NCI-H1105 treated with DMSO at 0.1 percent for 48 hours (cell line): ENCODE results near the gene LASP1NB.
A peak's percentile ranks its signal among the peaks of the same experiment; 100 is the strongest.
"Not testable (repeated sequence)": the region's sequence is repeated elsewhere in the genome, so short reads cannot be mapped to it uniquely, and the experiment has no call there.

Source experiments
- DNase-seq: peaks from one replicate; lab custom pipeline; 2025; lab: John Stamatoyannopoulos, UW

The LASP1NB gene

GRCh38 chr17:38918129-38918913 lies 7.1 kb upstream of the LASP1NB start:
- DNase-seq = no peak

- DNase-seq = no peak
Measured at GRCh38 chr17:38918916-38919315, 6.5 kb upstream of the LASP1NB start.

GRCh38 chr17:38919316-38920078 lies 5.9 kb upstream of the LASP1NB start:
- no peak for DNase-seq

- DNase-seq = no peak
Measured at GRCh38 chr17:38920374-38921291, 4.8 kb upstream of the LASP1NB start.

- DNase-seq = no peak
Measured at GRCh38 chr17:38921756-38922411, 3.5 kb upstream of the LASP1NB start.

GRCh38 chr17:38922538-38923297 lies 2.7 kb upstream of the LASP1NB start:
- DNase-seq = peak; percentile 51

GRCh38 chr17:38926293-38927070 lies 1.1 kb downstream of the LASP1NB start:
- no peak for DNase-seq

GRCh38 chr17:38930782-38931181 lies 5.4 kb downstream of the LASP1NB start:
- not testable (repeated sequence) for DNase-seq

- DNase-seq = not testable (repeated sequence)
Measured at GRCh38 chr17:38933962-38934361, 8.5 kb downstream of the LASP1NB start.

- no peak for DNase-seq
Measured at GRCh38 chr17:38939987-38940386, 14.6 kb downstream of the LASP1NB start.

- DNase-seq = no peak
Measured at GRCh38 chr17:38940404-38940803, 15.0 kb downstream of the LASP1NB start.

- peak; percentile 67 for DNase-seq
Measured at GRCh38 chr17:38942696-38943334, 17.4 kb downstream of the LASP1NB start.

- DNase-seq = no peak
Measured at GRCh38 chr17:38943607-38944006, 18.2 kb downstream of the LASP1NB start.

- DNase-seq = no peak
Measured at GRCh38 chr17:38947189-38947588, 21.8 kb downstream of the LASP1NB start.

GRCh38 chr17:38953800-38954199 lies 28.4 kb downstream of the LASP1NB start:
- not testable (repeated sequence) for DNase-seq

- DNase-seq = no peak
Measured at GRCh38 chr17:38958326-38958725, 32.9 kb downstream of the LASP1NB start.

- no peak for DNase-seq
Measured at GRCh38 chr17:38958756-38959155, 33.3 kb downstream of the LASP1NB start.

GRCh38 chr17:38959508-38959907 lies 34.1 kb downstream of the LASP1NB start:
- DNase-seq = no peak

GRCh38 chr17:38960402-38960801 lies 35.0 kb downstream of the LASP1NB start:
- DNase-seq = no peak

- DNase-seq = no peak
Measured at GRCh38 chr17:38961413-38961812, 36.0 kb downstream of the LASP1NB start.
